Stimulated activated CD8-positive, alpha-beta memory T cell treated with anti-CD3 and anti-CD28 coated beads, Interleukin-7, amount 100 ng/mL, for 4 hours (primary cell): ENCODE data around the gene DNAH17.

Source experiments
- DNase-seq, 2 donors: peaks; one replicate each; pipeline ENCODE4 v3.0.0-alpha.2; 2020; ENCODE audit warnings: low read depth in 2 of 2

The DNAH17 gene

GRCh38 chr17:78544881-78545755, 32.1 kb downstream of the DNAH17 start:
- no peak for DNase-seq

DNA sequence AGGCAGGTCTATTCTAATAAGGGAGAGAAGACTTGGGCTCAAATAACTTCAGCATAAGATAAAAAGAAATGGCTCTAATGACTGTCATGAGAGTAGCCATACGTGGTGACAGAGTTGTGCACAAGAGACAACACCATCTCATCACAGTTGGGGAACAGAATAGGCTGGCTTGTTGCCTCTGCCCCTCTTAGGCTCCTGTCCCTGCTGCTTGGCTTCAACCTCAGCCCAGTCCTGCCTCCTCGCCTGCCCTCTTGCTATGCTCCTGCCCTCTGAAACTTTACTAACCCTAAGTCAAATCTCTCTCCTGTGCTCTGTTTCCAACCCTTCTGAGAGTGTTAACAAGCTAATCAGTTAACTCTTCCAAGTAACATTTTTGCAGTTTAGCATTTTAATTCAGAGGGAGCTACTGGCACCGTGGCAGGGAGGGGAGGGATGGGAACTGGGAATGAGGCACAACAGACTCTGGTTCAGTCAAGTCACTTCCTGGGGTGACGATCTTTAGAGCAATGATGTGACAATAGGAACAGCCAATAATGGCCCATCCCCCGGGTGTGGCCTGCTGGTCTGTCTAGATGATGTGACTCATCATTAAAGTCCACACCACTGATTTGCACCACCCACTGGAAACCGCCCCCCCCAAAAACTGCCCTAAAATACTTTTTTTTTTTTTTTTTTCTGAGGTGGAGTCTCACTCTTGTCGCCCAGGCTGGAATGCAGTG, 35.5 kb downstream of the DNAH17 start:
- no peak for DNase-seq

- no peak for DNase-seq
Observed at GRCh38 chr17:78539781-78540180, 37.4 kb downstream of the DNAH17 start.

DNA sequence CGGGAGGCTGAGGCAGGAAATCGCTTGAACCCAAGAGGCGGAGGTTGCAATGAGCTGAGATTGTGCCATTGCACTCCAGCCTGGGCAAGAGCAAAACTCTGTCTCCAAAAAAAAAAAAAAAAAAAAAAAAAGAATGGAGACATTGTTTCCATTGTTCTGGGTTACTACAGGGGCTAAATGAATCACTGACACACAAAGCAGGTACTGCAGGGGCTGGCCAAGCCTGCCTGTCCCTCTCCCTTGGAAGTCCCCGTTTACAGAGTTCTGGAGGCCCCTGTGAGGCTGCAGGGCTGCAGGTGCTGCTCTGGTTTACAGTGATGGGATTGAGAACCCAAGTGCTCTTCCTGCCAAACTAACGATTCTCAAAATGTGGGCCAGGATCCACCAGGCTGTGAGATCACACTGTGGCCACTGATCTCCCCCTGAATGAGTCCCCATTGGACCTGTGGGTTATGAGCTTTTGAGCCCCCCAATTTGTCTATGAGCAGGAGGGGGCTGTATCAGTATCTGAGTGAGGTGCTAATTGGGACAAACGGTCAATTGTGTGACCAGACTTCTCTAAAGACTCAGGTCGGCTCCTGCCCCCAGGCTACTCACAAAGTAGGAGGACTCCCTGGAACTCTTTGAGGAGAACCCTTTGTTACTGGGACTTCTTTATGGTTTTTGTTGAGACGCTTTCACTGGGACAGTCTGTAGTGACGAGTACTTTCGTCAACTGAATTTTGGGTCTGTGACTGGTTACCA, 39.0 kb downstream of the DNAH17 start:
- DNase-seq = no peak

GRCh38 chr17:78537217-78537860, 39.9 kb downstream of the DNAH17 start:
- DNase-seq = no peak

DNA sequence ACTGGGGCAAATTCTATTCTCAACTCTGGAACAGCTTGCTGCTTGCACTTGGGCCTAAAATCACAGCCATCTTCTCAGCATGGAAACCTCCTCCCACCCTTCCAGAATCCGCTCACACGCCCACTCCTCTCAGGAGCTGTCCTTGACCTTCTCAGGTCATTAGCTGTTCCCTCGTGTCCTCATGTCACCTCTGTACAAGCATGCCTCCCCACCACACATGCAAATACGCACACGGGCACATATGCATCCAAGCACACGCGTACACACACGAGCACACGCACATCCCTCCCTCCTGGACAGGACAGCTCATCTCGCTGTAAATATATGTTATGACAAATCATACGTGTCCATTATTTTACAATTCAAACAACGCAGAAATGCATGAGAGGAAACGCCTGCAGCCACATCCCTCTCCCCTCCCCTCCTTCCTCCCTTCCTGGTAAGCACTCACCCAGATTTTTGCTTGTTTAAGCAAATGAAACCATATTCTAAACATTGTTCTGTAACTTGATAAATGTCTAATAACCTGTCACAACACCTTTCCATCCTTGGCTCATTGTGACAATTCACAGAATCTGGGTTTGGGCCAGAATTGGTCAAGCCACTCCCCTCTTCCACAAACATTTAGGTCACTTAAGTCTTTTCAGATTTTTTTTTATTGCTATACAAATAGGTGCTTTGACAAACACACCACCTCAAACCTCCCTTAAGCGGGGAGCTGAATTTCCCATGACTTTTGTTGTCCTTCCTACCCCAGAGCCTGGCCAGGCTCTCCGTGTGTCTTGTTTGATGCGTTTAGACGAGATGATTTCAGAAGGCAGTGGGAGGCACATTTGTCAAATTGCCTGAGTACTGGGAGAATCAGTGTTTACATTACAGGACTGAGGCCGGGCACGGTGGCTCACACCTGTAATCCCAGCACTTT, 41.7 kb downstream of the DNAH17 start:
- no peak for DNase-seq

- DNase-seq = no peak
Observed at GRCh38 chr17:78534492-78535272, 42.5 kb downstream of the DNAH17 start.

DNA sequence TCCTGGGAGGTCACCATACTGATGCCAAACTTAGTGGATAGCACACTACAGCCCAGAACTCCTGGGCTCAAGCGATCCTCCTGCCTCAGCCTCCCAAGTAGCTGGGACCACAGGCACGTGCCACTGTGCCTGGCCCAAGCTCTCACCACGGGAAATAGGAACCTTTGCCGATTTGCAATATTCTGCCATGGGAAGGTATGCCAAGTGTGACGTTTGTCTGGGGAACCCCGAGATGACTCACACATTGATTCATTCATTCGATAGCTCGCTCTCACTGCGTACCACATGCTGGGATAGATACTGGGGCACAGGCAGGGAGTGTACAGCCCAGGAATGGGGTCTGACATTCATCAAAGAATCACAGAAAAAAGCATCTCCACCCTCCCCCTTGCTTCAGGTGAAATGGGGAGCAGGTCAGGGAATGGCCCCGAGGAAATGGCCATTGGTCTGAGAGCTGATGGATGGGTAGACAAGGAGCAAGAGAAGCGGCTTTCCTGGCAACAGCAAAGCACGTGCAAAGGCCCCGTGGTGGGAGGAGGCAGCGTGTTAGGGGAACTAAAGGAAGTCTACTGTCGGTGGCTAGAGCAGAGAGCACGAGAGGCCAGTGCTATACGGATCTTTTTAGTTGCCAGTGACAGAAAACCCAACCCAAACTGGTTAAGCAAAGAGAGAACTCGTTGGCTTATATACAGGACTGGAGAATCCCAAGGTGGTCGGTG, 44.1 kb downstream of the DNAH17 start:
- no peak for DNase-seq

DNA sequence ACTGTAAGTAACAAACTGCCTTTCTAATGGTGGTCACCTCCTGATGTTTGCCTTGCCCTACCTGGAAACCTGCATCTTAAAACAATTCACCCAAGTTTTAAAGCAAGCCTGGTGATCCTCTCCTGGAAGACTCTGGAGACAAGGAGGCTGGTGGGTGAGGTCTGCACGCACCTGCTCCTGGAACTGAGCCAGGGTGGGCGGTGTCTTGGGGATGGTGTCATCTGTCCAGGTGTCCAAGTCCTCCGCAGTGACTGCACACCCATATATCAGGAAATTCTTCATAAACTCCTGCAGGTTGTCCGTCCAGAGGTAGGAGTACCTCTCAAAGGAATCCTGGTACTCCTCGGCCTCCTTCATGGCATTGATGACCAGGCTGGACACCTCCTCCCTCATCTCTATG, 44.9 kb downstream of the DNAH17 start:
- DNase-seq = no peak

GRCh38 chr17:78530675-78531074, 46.5 kb downstream of the DNAH17 start:
- DNase-seq = no peak

DNA sequence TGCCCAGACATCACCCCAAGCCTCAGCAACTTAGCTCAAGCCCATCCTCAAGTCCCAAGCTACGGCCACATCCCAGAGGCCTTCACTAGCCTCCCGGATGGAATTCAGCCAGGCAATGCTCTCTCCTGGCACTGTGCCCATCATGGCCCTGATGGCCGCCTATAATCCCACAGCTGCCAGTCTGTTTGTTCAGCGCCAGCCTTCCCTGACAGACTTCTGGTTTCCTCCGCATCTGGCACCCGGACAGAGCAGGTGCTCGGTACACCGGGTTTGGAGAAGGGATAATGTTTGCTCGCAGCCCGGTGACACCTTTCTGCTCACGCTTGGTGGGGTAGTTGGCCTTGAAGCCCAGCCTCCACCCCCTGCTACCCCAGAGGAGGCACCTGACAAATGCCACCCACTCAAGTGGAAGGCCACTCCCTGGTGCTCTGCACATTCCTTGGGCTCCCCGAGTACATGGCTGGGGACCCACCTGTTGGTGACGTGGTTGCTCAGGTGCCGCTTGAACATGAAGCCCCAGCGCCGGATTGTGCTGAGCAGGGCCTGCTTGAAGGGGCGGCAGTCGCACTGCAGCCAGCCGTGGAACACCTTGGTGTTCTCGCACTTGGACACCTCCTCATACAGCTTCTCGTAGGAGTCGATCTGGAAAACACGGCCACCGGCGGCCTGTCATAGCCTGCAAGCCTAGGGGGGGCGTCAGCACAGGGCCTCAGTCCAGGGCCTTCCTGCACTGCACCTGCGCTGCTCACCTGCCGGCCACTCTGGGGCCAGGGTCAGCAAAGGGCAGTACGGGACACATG, 47.1 kb downstream of the DNAH17 start:
- DNase-seq = no peak

DNA sequence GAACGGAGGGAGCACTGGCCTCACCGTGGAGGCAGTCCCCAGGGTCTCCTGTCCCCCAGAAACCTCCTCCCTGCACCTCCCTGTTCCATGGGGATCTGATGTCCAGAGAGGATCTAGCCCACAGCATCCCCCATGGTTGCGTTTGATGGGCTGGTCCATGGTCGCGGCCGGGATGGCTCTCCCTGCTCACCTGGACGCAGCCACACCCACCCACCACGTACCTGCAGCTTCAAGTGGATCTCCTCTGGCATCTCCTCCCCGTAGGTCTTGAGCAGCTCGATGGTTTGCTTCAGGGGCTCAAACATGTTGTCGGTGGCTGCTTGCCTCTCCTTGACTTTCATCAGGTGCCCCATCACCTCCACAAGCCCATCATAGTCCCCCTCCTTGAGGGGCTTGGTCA, 47.9 kb downstream of the DNAH17 start:
- no peak for DNase-seq

DNA sequence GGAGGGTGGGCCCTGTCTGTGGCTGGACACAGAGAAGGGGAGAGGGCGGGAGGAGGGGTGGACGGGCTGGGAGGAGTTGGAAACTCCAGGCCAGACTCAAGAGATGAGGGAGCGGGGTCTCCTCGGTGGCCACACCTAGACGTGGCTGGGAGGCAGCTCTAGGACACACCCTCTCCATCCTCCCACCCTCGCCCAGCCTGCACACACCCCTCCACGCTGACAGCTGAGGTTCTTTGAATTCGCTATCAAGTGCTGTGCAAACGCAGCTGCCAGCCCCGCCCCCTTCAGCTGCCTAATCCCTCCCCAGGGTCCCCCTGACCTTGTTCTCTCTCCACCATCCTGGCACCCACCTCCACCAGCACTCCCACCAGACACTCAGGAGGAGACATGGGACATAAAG, 48.7 kb downstream of the DNAH17 start:
- DNase-seq = no peak

GRCh38 chr17:78527345-78527744, 49.9 kb downstream of the DNAH17 start:
- DNase-seq = no peak

GRCh38 chr17:78526231-78527025, 50.8 kb downstream of the DNAH17 start:
- DNase-seq = no peak

DNA sequence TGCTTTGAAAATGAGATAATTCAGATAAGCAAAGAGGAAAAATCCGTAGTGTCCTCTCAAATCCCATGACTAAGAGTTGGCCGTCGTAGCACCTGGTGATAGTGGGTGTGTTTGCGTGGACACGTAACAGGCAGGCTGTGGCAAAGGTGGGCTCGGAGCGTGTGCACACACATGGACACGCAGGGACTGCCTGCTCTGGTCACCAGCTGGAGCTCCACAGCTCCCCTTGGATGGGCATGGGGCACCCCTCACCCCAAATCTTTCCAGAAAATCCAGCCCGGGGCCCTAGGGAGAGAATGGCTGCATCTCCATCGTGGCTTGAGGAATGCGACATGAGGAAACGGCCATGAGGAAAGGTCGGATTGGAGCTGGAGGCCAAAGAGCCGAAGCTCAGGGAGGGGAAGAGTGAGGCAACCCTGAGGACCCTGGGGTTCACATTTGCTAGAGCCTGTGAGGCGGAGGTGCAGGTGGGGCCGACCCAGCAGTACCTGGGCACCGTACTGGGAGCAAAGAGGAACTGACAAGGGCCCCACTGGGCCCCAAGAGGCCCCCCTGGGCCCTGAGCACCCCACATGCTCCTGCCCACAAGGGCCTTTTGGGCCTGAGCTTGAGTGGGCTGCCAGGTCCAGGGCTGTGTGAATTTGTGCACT, 51.6 kb downstream of the DNAH17 start:
- no peak for DNase-seq

DNA sequence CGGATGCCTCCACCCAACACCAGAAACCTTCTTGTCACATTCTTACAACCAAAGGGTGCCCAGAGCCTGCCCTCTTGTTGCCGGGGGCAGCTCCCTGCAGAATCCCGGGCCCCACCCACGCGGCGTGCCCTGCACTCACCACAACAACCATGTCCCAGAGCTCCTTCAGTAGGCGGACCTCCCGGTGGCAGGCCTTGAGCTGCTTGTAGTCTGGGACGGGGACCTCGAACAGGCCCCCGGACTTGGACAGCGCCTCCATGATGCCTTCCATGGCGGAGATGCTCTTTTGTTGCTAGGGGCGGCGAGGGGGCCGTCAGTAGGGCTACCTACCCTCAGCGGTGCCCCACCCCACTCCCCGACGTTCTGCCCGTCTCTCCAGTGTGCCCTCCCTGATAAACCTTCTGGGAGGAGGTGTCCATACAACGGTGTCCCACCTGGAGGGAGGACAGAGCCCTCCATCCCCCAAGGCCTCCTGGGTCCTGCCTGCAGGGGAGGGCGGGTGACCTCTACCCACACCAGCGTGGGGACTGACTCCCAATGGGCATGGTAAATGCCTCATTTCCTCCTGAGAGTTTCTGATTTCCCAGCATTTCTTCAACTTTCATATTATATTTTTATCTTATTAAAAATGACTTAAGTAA, 52.2 kb downstream of the DNAH17 start:
- no peak for DNase-seq
